Cerebellar nuclear complex (tissue), 1 donor: ENCODE data around the gene ZNF507.
"Not testable (repeated sequence)": the region's sequence is repeated elsewhere in the genome, so short reads cannot be mapped to it uniquely, and the experiment has no call there.

Source experiments
- DNase-seq, 2 experiments: peaks; one replicate each; lab custom pipeline; 2025; lab: John Stamatoyannopoulos, UW

Gene ZNF507

DNA sequence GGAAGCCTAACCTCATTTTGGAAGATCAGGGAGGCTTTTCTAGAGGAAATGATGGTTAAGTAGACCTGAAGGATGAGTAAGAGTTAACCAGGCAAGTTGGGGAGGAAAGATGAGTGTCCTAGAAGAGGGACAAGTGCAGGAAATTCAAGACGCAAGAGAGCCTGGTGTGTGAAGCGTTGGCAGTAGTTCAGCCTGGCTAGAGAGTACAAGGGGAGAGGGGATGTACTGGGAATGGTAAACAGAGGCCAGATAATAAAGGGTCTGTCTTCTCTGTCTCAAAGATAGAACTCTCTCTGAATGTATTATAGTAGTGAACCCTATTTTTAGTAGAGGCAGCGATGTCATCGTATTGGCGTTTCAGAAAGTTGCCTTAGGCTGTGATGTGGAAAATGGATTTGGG lies 69.8 kb downstream of the ZNF507 start:
- DNase-seq, result no peak

DNA sequence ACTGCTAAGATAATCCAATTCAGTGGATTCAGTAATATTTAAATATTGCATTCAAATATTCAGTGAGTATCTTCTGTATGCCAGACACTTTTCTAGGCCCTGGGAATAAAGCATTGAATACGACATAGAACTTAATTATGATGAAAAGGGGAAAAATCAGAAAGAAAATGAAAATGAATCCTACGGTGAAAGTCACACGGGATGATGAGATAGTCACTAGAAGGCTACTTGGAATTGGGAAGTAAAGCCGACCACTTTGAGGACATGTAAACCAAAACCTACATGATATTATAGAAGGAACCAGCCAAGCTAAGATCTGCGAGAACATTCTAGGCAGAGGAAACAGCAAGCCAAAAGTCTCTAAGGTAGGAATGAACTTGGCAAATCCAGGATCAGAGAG lies 70.3 kb downstream of the ZNF507 start:
- no peak for DNase-seq

GRCh38 chr19:32416749-32417456 lies 71.5 kb downstream of the ZNF507 start:
- DNase-seq, result no peak

DNA sequence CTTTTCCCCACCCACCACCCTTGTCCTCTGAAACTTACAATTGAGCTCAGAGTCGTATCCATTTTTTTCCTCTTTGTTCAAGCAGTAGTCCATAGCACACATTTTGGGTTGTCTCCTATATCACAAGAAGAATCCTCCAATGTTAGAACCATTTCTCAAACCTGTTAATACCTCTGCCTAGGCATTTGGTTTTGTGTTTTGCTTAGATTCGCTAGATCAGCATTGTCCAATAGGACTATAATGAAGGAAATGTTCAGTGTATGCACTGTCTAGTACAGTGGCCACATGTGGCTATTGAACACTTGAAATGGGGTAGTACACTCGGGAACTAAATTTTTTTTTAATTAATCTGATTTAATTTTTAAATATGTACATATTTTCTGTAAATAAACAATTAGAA lies 72.7 kb downstream of the ZNF507 start:
- DNase-seq, result no peak

GRCh38 chr19:32421589-32422361 lies 76.4 kb downstream of the ZNF507 start:
- DNase-seq, result no peak

- no peak for DNase-seq
Observed at GRCh38 chr19:32422435-32422834, 77.0 kb downstream of the ZNF507 start.

- not testable (repeated sequence) for DNase-seq
Observed at GRCh38 chr19:32423944-32424343, 78.5 kb downstream of the ZNF507 start.

DNA sequence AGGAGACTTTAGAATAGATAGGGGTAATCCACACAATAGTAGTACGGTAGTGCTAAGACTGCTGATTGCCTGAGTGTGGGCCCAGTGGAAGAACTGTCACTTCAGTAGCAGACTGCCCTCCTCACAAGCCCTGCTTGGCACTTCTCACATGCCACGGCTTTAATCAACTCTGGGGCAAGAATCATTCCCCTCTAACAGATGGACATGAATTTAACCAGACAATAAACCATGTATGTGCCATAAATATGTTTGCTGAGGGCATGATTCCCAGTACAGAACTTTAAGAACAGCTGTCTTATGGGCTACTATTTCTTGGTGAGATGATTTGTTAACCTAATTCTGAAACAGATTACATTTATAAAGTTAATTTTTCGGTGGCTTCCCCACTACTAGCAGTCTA lies 82.1 kb downstream of the ZNF507 start:
- no peak for DNase-seq

DNA sequence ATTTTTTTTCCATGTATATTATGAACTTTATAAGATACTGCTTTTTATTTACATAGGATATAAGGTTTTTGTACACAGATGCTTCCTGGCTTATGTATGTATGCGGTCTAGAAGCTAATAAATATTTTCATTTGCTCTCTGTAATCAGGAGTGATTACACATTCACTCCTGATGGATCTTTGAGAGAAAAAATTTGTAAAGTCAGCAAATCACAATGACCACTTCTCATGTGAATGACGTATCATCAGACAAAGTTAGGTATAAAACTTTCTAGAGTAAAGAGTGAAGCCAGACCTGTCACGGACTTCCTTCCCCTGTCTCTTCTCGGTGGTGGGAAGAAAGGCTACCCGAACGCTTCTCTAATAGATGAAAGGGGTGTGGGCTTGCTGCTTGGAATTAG lies 91.3 kb downstream of the ZNF507 start:
- DNase-seq, result no peak

- no peak for DNase-seq
Observed at GRCh38 chr19:32437096-32437495, 91.7 kb downstream of the ZNF507 start.
